Choroid plexus epithelial cell (primary cell): ENCODE data around the gene HOXC11.

Experiments used
- DNase-seq: peaks from one replicate; pipeline ENCODE4 v3.0.0-alpha.2; 2010; ENCODE audit warnings: low read depth
- H3K4me3 ChIP-seq: 2 replicates; pipeline ENCODE4 v1.5.1; 2011; ENCODE audit warnings: low read depth, mild to moderate bottlenecking, control low read depth, low read length, moderate library complexity
- TF ChIP-seq, protein P1 (sequence below): conservative IDR thresholded peaks from 2 replicates; pipeline ENCODE4 v1.5.1; 2011; ENCODE audit warnings: low read depth, mild to moderate bottlenecking, control low read depth, inconsistent platforms, low read length, moderate library complexity

The HOXC11 gene

GRCh38 chr12:53944907-53945847, 27.7 kb upstream of the HOXC11 start:
- TF ChIP-seq, protein P1, sequence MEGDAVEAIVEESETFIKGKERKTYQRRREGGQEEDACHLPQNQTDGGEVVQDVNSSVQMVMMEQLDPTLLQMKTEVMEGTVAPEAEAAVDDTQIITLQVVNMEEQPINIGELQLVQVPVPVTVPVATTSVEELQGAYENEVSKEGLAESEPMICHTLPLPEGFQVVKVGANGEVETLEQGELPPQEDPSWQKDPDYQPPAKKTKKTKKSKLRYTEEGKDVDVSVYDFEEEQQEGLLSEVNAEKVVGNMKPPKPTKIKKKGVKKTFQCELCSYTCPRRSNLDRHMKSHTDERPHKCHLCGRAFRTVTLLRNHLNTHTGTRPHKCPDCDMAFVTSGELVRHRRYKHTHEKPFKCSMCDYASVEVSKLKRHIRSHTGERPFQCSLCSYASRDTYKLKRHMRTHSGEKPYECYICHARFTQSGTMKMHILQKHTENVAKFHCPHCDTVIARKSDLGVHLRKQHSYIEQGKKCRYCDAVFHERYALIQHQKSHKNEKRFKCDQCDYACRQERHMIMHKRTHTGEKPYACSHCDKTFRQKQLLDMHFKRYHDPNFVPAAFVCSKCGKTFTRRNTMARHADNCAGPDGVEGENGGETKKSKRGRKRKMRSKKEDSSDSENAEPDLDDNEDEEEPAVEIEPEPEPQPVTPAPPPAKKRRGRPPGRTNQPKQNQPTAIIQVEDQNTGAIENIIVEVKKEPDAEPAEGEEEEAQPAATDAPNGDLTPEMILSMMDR: no peak
- no peak for DNase-seq
- no peak overlapping the region for H3K4me3 ChIP-seq

DNA sequence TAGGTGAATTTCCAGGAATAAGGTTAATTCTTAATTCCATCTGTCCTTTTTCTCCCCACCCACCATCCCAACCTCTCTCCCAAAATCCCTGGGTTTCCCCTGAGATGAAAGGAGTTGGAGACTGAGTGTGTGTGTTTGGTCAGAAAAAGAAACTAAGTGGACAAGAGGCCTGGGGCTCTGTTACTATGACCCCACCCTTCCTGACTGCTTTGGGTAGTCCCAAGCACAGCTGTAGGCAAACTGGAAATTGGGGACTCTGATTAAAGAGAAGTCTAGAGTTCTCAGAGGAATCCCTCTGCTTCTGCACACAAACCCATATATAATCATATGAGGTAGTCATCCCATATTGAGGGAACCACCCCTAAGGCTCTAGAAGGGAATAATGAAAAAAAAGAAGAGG, 25.2 kb upstream of the HOXC11 start:
- no peak overlapping the region for H3K4me3 ChIP-seq
- TF ChIP-seq, protein P1: no peak
- no peak for DNase-seq

DNA sequence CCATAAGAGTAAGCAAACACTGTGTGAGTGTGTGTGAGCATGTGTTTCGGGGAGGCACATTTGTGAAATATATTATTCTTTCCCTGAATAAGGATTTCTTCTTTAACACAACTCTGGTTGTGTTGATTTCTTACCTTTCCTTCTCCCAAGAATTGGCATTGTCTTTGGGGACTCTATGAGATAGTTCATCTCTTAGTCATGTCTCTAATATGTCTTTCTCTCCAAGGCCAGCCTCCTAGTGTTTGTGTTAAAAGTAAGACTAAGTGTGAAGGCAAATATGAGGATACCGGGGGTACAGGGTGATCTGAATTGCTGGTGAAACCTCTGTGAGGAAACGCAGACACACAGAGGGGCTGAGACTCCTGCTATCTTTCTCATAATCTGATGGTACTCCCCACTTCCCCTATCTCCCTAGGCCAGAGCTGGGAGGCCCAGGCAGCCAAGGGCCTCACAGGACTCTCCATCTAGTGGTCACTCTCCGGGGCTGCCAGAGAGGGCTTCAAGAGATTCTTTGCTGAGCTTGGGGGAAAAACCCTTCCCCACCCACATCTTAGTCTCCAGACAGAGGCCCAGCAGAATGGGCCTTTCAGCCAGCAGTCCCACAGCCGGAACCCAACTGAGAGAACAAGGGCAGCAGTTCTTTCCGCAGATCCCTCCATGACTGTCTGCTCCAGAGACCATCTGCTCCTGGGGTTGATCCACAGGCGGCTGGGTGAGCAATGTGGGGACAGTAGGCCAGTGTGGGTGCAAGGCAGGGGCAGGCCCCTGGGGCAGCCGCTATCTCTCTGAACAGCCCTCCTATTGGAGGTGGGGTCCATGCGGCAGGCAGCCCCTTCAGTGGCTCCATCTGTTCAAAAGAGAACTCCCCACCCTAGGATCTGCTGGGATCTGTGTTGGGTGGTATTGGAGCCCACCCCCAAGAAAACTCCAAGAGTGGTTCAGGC, 24.0 kb upstream of the HOXC11 start:
- no peak for DNase-seq
- TF ChIP-seq, protein P1: no peak
- no peak overlapping the region for H3K4me3 ChIP-seq

DNA sequence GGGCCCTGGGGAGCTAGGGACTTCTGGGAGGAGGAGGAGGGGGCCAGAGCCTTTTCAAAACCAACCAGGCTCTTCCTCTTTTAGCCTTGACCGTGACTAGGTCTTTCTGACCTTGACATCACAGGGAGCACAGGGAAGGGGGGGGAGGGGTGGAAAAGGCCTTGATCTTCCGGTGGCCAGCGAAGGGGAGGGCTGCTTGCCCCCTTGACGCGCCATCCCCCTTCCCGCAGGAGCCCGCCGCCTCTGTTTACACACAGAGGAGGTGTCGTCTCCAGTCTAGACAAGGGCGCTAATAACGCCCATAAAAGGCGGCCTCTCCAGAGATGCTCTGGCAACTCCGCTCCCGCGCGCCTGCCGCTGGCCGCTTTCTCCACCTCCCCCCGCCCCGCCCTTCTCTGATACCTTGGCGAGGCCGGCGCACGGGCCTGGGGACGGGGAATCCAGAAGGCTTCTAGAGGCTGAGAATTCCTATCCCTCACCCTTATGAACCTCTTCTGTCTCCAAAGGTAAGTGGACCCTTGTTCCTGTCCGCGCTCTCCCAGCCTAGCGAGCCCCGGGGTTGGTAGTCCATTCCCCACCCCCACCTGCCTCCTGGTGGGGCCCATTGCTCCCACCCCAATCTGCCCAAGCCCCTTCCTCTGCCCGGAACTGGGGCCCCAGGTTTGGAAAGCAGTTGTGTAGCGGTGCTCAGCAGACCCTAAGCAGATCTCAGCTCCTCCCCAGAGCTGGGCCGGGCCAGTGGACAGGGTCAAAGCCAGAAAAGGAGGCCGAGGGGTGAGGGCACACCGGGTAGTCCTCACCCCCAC, 23.1 kb upstream of the HOXC11 start:
- H3K4me3 ChIP-seq: no peak overlapping the region
- no peak for DNase-seq
- TF ChIP-seq, protein P1: no peak

GRCh38 chr12:53950437-53950773, 22.5 kb upstream of the HOXC11 start:
- DNase-seq: no peak
- H3K4me3 ChIP-seq: no peak overlapping the region
- TF ChIP-seq, protein P1: no peak

DNA sequence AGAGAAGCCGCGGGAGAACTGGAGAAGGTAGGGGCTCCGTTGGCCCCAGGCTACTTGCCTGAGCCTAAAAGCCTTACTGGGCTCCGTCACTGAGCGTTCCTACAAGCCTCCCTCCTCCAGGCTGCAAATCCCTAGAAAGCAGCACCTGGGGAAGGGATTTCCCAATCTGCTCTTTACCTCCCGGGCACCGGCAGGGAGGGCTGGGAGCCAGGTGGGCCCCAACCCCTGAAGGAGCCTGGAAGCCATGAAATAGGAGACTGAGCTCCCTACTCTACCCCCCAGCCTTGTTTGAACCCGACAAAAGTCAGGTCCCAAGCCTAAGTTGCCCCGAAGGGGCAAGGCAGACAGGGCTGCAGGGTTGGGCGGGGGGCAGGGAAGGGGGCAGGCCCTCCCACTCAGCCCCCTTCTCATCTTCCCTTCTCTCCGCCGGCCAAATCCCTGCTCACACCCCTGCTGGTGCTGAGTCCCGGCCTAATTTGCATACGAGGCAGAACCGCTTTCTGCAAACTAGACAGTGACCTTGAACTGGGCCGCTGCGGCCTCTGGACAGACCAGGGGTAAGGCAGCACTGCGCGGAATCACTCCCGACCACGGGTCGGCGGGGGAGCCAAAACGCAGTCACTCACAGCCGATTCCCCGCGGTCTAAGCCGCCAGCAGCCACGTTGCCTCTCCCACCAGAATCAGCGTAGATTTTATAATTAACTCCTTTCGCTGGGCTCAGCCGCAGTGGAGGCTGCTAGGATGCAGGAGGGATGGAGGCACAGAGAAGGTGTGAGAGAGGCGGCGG, 21.9 kb upstream of the HOXC11 start:
- no peak for DNase-seq
- TF ChIP-seq, protein P1: no peak
- H3K4me3 ChIP-seq: no peak overlapping the region
